Measurements from ENCODE around the gene STK32B.

STK32B gene

DNA sequence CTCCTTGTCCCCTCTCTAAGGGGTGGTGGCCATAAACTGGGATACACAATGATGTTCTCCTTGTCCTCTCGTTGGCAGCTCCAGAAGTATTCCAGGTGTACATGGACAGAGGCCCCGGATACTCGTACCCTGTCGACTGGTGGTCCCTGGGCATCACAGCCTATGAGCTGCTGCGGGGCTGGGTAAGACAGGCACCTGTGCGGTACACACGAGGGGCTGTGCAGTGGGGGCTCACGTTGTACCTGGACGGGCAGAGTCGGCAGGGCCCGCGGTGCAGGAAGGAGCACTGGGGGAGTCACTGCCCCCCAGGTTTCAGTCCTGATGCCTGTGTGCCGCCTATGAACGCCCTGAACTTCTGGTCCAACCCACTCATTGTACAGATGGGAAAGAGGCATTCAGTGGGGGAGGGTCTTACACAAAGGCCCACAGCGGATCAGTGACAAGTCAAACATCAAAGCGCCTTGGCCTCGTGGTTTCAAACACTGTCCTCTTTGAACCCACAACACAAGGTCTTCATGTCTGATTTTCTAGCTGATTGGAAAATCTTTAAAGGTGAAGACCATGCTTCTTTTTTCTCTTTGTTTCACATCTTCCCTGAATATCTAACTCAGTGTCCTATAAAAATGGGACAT, 395.4 kb downstream of the STK32B start:
- no peak for DNase-seq (ENCODE audit: low read depth)

DNA sequence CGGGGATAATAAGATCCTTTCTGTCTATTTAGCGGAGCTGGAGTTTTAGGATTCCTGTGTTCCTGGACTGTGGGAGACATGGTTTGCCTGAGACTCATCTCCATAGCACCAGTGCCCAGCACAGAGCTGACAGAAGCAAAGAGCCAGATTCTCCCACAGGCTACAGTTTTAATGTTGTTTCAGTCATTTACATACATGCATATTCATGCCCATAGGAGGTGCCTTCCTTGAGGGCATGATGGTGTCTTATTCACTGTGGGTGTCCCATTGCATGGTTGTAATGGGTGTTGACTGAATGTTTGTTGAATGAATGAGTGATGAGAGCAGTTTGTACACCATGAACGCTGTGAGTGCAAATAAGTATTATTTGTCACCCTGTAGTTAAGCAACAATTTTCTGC, 396.5 kb downstream of the STK32B start:
- DNase-seq (ENCODE audit: low read depth): no peak

DNA sequence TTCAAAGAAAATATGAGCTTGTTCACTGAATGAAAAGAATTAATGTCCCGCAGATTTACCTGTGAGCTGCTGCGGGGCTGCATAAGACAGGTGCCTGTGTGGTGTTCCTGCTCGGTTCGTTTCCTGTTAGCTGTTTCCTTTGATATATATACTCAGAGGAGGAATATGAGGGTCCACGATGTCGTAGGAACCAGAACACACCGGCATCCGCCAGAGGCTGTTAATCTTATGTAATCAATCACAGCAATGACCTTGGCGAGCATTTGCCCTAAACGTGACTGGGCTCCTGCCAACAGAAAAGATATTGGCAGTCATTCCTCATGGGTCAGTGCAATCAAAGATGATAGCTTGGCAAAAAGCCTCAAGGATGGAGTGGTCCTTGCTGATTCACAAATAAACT, 396.9 kb downstream of the STK32B start:
- no peak for DNase-seq (ENCODE audit: low read depth)

DNA sequence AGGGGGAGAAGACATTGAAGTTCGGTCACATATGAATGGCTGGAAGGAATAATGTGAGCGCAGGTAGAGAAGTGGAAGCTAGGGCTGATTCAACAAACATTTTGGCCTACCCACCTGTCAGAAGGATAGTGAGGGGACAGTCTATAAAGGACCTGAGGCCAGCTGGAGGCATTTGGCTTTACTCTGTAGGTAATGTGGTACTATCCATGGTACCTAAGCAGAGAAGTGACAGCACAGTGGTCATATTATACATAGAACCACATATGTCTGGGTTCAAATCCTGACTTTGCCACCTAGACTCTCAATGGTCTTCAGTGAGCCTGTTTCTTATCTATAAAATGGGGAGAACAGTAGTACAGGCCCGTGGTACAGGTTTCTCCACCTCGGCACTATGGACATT, 400.0 kb downstream of the STK32B start:
- DNase-seq (ENCODE audit: low read depth): no peak

GRCh38 chr4:5452156-5452555, 400.9 kb downstream of the STK32B start:
- DNase-seq (ENCODE audit: low read depth): no peak

GRCh38 chr4:5455003-5455585, 403.8 kb downstream of the STK32B start:
- no peak for DNase-seq (ENCODE audit: low read depth)

GRCh38 chr4:5456296-5456845, 405.1 kb downstream of the STK32B start:
- DNase-seq (ENCODE audit: low read depth): no peak

GRCh38 chr4:5458676-5459075, 407.4 kb downstream of the STK32B start:
- no peak for DNase-seq (ENCODE audit: low read depth)

GRCh38 chr4:5459236-5459635, 408.0 kb downstream of the STK32B start:
- DNase-seq (ENCODE audit: low read depth): no peak

DNA sequence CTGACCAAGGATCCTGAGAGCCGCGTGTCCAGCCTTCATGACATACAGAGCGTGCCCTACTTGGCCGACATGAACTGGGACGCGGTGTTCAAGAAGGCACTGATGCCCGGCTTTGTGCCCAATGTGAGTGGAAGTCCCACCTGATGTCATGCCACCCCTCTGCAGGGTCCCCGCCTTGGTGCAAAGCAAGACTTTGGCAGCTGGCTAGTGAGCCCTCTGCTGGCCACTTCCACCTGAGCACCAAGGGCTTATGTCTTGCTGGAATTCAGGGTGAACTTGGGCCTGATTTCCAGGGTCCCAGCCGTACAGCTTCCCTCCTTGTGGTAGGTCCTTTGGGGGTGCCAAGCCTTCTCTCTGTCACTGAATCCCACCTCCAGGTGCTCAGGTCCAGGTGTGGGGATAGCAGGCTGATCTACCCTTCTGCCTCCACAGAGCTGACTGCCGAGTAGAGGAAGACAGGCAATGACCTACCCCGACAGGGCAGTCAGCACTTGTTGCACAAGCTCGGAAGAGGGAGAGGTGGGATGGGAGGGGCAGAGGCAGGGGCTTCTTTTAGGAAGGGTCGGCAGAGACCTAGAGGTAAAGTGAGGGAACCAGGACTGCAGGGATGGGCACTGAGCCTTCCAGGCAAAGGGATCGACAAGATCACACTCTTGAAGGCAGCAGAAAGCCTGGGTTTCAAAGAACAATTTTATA, 409.0 kb downstream of the STK32B start:
- DNase-seq (ENCODE audit: low read depth): no peak

- no peak for DNase-seq (ENCODE audit: low read depth)
Measured at GRCh38 chr4:5461477-5461876, 410.2 kb downstream of the STK32B start.

GRCh38 chr4:5462254-5462835, 411.1 kb downstream of the STK32B start:
- no peak for DNase-seq (ENCODE audit: low read depth)

GRCh38 chr4:5462896-5463295, 411.6 kb downstream of the STK32B start:
- DNase-seq (ENCODE audit: low read depth): no peak

GRCh38 chr4:5463361-5463760, 412.1 kb downstream of the STK32B start:
- DNase-seq (ENCODE audit: low read depth): no peak

DNA sequence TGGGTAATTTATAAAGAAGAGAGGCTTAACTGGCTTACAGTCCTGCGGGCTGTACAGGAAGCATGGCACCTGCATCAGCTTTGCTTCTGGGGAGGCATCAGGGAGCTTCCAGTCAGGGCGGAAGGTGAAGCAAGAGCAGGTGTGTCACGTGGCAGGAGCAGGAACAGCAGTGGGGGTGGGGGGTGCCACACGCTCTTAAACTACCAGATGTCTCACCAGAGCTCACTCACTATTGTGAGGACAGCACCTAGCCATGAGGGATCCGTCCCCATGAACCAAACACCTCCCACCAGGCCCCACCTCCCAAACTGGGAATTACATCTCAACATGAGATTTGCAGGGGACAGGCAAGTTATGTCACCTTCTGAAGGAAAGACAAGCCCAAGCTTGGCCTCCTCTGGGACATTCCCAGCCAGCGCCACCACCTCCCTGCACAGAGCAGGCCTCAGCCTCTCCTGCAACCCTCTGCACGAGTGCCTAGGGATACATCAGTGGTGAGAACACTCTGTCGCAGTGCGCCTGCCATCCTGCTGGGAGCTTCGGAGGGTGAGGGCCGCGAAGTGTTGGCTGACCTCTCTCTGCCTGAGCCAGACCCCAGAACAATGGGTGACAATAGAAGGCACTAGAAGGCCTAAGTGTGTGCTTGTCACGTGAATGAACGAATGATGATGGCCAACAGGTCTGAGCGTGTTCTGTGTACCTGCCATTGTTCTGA, 412.8 kb downstream of the STK32B start:
- DNase-seq (ENCODE audit: low read depth): no peak

DNA sequence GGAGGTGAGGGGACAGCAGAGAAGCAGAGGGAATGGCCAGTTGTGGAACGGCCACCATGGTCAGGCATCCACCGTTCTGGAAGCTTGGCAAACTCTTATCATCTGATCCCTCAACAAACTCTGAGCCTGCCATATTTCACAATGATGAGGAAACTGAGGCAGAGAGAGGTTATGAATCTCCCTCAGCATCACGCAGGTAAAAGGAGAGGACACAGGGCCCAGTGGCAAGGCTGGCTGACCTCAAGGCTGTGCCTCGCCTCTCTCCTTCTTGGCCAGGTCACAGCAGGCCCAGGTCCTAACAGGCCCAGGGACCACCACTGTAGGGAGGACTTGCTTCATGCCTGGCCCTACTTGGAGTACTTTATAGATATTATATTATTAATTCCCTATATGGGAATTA, 414.2 kb downstream of the STK32B start:
- DNase-seq (ENCODE audit: low read depth): no peak

- no peak for DNase-seq (ENCODE audit: low read depth)
Measured at GRCh38 chr4:5465956-5466355, 414.7 kb downstream of the STK32B start.

- no peak for DNase-seq (ENCODE audit: low read depth)
Measured at GRCh38 chr4:5467111-5467510, 415.8 kb downstream of the STK32B start.

DNA sequence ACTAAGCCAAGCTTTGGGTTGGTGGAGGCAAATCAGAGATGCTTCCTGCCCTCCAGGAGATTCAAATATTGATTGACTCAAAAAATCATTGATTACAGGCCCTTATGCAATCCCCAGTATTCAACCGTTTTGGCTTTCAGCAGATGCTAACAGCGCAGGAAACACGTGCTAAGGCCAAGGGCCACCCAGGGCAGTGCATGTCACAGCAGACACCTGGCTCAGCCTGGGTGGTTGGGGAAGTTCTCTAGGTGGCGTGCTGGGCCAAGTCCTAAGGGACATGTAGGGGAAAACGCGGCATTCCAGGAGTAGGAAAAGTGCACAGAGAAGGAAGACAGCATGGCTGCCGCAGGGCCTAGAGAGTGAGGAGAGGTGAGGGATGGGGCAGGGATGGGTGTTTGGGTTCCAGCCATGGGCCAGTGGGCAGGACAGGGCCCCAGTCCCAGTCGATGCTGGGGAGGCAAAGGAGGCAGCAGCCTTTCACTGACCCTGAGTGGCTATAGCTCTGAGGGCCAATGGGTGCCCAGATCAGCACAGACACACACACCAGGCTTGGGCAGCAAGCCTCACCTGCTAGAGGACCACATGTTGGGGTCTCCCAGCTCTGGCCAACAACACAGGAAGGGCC, 418.0 kb downstream of the STK32B start:
- DNase-seq (ENCODE audit: low read depth): no peak

- DNase-seq (ENCODE audit: low read depth): no peak
Measured at GRCh38 chr4:5469861-5470260, 418.6 kb downstream of the STK32B start.

DNA sequence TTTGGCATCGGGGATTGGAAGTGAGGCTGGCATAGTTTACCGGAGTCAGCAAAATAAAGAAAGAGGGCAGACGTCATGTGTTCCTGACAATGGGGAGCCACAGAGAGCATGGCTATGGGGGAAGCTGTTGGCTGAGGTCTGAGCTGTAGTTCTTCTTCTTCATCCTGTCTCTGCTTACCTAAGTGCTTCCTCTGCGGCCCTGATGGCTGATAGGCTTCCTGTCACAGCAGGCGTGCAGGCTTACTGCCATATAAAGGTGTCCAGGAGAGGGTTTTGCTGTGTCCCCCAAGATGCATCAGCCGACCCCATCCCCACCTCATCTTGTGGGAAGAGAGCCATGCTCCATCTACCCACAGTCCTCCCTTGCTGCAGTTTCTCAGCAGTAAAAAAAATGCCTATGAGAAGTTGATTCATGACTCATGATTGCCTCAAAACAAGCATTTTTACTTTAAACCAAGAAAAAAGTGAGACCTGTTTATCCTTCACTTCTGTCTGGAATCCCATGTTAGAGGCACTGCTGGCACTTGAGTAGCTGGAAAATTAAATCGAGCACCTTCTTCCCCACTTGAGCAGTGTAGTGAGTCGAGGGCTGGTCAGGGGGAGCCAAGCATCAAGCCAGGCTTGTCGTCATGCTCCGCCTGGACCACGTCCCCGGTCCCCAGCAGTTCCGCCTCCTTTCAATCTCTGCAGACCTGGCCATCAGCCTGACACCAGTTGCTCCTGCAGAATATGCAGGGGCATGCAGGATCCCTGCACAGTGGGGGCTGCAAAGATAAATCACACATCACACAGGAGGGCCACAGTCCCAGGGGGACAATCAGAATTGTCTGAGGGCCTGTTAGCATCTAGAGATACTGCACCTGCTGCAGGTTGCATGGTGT, 419.3 kb downstream of the STK32B start:
- DNase-seq (ENCODE audit: low read depth): no peak

Data from stimulated activated CD8-positive, alpha-beta memory T cell treated with anti-CD3 and anti-CD28 coated beads, Interleukin-15, amount 100 ng/mL, for 1 hour (primary cell).